GM18858 (cell line): Measurements from ENCODE around the gene CNOT11.

Experiments used
- ATAC-seq: cut with Tn5 transposase; IDR thresholded peaks from one replicate; pipeline ENCODE4 v1.9.1; 2021; ENCODE audit not compliant: unreplicated experiment

Gene CNOT11

DNA sequence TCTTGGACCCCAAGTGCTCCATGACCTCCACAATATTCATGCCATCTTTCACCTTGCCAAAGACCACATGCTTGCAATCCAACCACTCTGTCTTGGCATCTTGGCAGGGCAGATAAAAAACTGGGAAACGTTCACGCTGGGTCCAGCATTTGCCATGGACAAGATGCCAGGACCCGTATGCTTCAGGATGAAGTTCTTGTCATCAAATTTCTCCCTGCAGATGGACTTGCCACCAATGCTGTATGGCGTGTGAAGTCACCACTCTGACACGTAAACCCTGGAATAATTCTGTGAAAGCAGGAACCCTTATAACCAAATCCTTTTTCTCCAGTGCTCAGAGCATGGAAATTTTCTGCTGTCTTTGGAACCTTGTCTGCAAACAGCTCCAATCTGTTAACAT lies 21.5 kb downstream of the CNOT11 start:
- no peak for ATAC-seq

DNA sequence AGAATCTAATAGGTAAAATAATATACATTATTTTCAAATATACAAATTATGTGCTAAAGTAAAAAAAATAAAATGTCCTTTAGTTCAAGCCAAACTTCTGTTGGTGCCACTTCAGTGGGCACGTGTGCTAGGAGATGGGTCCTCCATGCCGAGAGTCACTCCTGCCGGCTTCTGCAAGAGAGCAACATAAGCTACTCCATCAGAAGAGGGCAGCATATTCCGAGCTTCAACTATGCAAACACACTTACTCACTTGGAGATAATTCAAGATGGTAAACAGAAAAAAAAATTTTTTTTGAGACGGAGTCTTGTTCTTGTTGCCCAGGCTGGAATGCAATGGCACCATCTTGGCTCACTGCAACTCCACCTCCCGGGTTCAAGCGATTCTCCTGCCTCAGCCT lies 24.4 kb downstream of the CNOT11 start:
- no peak for ATAC-seq

DNA sequence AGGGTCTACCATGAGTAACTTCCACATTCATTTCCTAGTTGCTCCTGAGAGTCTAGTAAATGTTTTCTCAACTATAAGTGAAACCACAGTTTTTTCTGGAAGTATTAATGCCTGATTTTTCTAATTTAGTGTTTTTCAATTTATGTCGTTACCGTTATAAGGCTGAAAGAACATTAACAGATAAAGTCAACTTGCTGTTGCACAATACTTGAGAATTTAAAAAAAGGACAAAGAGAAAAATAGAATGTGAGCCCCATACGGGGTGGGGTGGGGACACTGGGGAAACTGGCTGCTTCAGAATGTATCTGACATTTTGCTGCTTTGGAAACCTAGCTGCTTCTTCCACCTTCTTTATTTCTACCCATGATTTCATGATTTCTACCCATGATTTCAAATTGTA lies 26.2 kb downstream of the CNOT11 start:
- no peak for ATAC-seq

DNA sequence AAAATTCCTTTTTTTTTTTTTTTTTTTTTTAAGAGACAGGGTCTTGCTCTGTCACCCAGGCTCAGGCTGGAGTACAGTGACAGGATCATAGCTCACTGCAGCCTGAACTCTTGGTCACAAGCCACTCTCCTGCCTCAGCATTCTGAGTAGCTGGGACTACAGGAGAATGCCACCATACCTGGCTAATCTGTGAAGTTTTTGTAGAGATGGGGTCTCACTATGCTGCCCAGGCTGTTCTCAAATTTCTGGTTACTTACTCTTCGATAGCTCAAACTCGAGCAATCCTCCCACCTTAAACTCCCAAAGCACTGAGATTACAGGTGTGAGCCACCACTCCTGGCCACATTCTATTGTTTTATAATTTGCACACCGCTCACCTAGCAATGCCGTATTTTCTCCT lies 28.8 kb downstream of the CNOT11 start:
- no peak for ATAC-seq

- no peak for ATAC-seq
Measured at GRCh38 chr2:101282980-101283379, 30.3 kb downstream of the CNOT11 start.

GRCh38 chr2:101286684-101287083 lies 34.0 kb downstream of the CNOT11 start:
- no peak for ATAC-seq

GRCh38 chr2:101287303-101287702 lies 34.6 kb downstream of the CNOT11 start:
- no peak for ATAC-seq

DNA sequence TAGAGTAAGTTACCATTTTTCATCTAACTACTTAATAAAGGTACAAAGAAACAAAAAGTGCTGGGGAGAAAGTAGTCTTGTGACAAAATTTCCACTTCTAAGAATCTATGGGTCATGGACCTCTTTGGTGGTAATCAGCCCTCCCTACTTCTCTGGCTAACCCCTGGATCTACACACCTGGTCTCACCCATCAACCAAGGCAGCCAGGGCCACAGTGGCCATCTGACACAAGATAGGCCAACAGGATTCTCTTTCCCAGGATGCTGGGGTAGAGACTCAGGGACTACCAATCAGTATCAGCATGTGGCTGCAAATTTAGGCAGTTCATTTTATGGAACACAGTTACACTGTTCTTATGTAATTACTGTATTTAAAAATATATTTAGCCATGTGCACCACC lies 38.0 kb downstream of the CNOT11 start:
- no peak for ATAC-seq

DNA sequence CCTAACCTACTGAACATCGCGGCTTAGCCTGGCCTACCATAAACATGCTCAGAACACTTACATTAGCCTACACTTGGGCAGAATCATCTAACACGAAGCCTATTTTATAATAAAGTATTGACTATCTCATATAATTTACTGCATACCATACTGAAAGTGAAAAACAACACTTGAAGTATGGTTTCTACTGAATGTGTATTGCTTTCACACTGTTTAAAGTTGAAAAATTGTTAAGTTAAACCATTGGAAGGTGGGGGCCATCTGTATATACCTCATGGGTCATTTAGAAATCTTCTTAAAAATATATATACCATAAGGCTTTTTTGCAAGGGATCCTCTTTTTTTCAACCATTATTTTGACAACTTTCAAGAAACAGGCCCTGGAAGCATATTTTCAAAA lies 39.3 kb downstream of the CNOT11 start:
- no peak for ATAC-seq

- no peak for ATAC-seq
Measured at GRCh38 chr2:101293544-101293943, 40.9 kb downstream of the CNOT11 start.

- ATAC-seq = no peak
Measured at GRCh38 chr2:101294861-101295260, 42.2 kb downstream of the CNOT11 start.

GRCh38 chr2:101295895-101296294 lies 43.2 kb downstream of the CNOT11 start:
- no peak for ATAC-seq

GRCh38 chr2:101296371-101296770 lies 43.7 kb downstream of the CNOT11 start:
- ATAC-seq = no peak

- no peak for ATAC-seq
Measured at GRCh38 chr2:101297383-101297782, 44.7 kb downstream of the CNOT11 start.

- no peak for ATAC-seq
Measured at GRCh38 chr2:101299604-101300003, 46.9 kb downstream of the CNOT11 start.

- no peak for ATAC-seq
Measured at GRCh38 chr2:101300164-101300563, 47.5 kb downstream of the CNOT11 start.

DNA sequence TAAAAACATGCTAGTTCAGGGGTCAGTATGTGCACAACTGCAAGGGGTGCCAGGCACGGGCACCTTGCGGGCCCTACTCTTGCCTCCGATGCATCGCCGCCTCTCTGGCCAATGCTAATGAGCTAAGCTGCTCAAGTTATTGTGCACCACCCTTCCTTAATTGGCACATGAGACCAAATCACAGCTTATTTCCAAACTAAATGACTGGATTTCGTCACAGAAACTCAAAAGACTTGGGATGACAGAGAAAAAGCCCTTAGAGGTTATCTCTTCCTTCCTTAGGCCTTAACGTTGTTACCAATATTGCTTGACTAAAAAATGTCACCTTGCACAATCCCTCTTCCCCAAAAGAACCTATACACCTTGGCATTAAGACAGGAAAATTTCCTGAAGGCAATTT lies 48.1 kb downstream of the CNOT11 start:
- ATAC-seq = no peak

DNA sequence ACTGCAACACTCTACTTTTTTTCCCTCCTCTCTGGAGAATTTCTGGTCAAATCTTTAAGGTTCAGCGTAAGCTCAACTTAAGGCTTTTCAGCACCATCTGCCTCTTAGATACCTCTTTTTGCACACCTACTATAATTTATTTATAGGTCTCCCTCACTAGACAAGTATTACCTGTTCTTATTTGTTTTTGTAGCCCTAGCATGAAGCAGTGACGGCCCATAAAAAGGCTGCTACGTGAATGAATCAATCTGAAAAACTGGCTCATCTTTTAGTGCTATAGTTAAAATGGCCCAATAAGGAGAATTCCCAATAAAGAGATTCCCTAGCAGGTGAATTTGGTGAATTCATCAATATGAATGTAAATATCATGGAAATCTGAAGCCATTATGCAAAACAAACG lies 49.3 kb downstream of the CNOT11 start:
- no peak for ATAC-seq

- no peak for ATAC-seq
Measured at GRCh38 chr2:101303688-101304087, 51.0 kb downstream of the CNOT11 start.

GRCh38 chr2:101305035-101305434 lies 52.3 kb downstream of the CNOT11 start:
- ATAC-seq = no peak

DNA sequence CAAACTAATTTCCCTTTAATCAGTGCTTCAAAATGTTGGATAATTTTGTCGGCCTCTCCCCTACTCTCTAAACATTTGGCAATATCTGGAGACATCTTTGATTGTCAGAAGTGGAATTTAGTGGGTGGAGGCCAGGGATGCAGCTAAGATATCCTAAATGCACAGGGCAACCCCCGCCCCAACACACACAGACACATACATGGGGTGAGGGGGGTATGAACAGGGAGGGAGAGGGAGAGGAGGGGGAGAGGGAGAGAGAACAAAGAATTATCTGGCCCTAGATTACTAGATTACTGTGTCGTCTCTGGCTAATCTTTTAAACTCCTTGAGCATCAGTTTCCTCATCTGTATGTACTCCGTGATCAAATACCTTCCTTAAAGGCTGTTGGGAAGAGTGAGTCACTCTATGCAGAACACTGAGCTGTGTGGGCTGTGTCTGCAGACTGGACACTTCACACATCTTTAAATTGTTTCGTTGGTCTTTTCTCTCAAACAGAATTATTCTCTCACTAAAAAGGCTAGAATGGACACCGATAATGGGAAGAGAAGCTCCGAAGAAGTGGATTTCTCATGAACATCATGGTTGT lies 52.9 kb downstream of the CNOT11 start:
- no peak for ATAC-seq

GRCh38 chr2:101306410-101306809 lies 53.7 kb downstream of the CNOT11 start:
- ATAC-seq = no peak

DNA sequence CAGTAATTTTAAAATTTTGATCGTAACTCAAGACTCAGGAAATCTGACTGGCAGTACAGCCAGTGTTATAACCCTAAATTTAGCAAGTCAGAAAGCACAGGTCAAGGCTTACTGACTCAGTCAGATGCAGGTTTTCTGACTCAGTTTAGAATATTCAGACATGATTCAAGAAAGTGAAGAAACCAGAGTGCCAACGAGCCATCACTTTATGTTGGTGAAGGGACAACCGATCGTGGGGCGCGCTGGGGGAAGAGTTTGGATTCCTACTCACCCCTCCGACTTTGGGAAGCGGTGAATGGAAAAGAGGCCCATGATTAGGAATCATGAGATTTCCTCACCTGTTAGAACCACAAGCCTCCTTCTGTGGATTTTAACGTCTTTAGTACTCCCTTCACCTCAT lies 54.8 kb downstream of the CNOT11 start:
- ATAC-seq = no peak
